ENCODE data around the gene EYA3.

The EYA3 gene

GRCh38 chr1:27935721-27936120 is 152.7 kb downstream of the EYA3 start:
- DNase-seq = no peak

GRCh38 chr1:27934818-27935549 is 153.4 kb downstream of the EYA3 start, which contains the start of gene SMPDL3B:
Gene SMPDL3B, plus strand, starts transcription at chr1:27935000. Its CDS starts 184 bp downstream, at chr1:27935184.
- no peak for DNase-seq

- peak; percentile 76 to 81 for DNase-seq
Measured at GRCh38 chr1:27931759-27932158, 156.7 kb downstream of the EYA3 start.

- no peak for DNase-seq
Measured at GRCh38 chr1:27931184-27931583, 157.2 kb downstream of the EYA3 start.

DNA sequence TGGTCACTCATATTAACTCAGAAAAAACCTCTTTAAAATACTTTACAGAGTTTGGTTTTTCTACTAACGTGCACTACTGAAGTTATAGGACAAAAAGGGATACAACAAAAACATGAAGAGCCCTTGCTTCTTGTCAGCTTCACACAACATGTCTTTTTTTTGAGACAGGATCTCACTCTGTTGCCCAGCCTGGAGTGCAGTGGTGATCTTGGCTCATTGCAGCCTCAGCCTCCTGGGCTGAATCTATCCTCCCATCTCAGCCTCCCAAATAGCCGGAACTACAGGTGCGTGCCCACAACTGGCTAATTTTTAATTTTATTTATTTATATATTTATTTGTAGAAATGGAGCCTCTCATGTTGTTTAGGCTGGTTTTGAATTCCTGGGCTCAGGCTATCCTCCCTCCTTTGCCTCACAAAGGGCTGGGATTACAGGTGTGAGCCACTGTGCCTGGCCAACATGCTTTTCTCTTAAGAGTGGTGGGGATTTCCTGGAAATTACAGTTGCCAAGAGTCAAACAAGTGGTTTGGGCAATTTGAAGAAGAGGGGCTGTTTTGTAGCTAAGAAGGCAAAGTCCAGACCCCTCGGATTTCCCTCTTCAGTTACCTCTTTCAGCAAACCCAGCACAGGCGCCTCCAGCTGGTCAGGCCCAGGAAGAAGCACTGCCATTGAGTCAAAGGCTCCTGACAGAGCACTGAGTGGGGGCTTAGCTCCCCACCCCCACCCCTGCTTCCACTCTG is 160.0 kb downstream of the EYA3 start:
- no peak for DNase-seq

DNA sequence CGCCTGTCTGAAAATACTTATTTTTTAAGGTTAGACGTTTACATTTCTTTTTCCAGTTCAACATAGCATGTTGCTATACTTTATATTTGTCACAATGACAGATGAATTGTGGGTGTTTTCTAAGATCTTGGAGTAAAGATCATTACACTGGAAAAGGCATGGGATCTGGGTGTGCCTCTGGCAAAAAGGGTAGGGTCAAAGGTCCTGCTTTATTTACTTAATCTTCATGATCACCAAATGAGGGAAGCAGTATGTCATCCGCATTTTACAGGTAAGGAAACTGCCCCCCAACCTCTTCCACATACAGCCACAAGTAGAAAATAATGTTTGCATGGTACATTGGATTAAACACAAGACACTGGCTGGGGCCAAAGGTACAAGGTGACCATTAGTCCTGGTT is 166.1 kb downstream of the EYA3 start:
- DNase-seq = no peak

All from inflammatory macrophage (primary cell).